BLaER1 treated with 17β-estradiol and CSF1 and Interleukin-3, amounts not matched to agents 10 nM and 100 nM (cell line): ENCODE data around the gene HDAC8.
"Not testable (repeated sequence)": the region's sequence is repeated elsewhere in the genome, so short reads cannot be mapped to it uniquely, and the experiment has no call there.

Experiments used
- H3K27ac ChIP-seq, 11 experiments: shearing (Covaris generic); formaldehyde crosslinking; 2 replicates each; pipeline ENCODE4 v1.8.1; 2022
- H3K27me3 ChIP-seq, 11 experiments: shearing (Covaris generic); formaldehyde crosslinking; 2 replicates each; pipeline ENCODE4 v1.8.1; 2022
- H3K36me3 ChIP-seq, 11 experiments: shearing (Covaris generic); formaldehyde crosslinking; 2 replicates each; pipeline ENCODE4 v1.8.1; 2022
- H3K4me1 ChIP-seq, 10 experiments: shearing (Covaris generic); formaldehyde crosslinking; 2 replicates each; pipeline ENCODE4 v1.8.1; 2022
- H3K4me2 ChIP-seq, 11 experiments: shearing (Covaris generic); formaldehyde crosslinking; 2 replicates each; pipeline ENCODE4 v1.8.1; 2022
- H3K4me3 ChIP-seq, 10 experiments: shearing (Covaris generic); formaldehyde crosslinking; 2 replicates each; pipeline ENCODE4 v1.8.1; 2022
- H3K9ac ChIP-seq, 11 experiments: shearing (Covaris generic); formaldehyde crosslinking; 2 replicates each; pipeline ENCODE4 v1.8.1; 2022
- H3K9me3 ChIP-seq, 11 experiments: shearing (Covaris generic); formaldehyde crosslinking; replicated peaks in 1 of 11; 2 replicates each; pipeline ENCODE4 v1.8.1; 2022
- H4K20me1 ChIP-seq, 11 experiments: shearing (Covaris generic); formaldehyde crosslinking; 2 replicates each; pipeline ENCODE4 v1.8.1; 2022
- Cebpa-rat ChIP-seq, 11 experiments: shearing (Covaris generic); IDR thresholded peaks; 2 replicates each; pipeline ENCODE4 v1.8.1; 2022

The HDAC8 gene

DNA sequence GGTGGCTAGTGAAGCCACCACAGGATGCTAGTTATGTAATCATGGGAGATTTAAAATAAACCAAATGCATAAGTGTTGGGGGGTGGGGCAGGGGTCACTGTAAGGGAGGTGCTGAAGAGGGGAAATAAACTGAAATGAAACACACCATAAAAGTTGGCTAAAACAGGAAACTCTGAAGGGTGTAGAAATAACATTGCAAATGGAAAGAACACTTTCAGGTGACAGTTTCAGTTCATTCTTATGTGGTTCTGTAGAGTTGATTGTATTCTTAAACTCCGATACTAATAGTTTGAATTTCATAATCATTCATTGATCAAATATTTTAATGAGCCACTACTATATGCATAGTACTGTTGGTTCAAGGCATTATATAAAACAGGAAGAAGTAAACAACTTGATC is 80.1 kb downstream of the HDAC8 start:
- H3K9ac ChIP-seq: no peak overlapping the region
- H3K4me3 ChIP-seq: no peak overlapping the region
- no peak overlapping the region for H3K4me2 ChIP-seq
- peaks cover 54 to 87% (median 80%) of the 10 kb centered on the region in 11 experiments for H3K27me3 ChIP-seq
- no peaks in the 10 kb centered on the region for H3K4me1 ChIP-seq
- no peak for TF ChIP-seq Cebpa-rat (IDR thresholded peaks at IDR 0.05)
- H3K36me3 ChIP-seq: peaks cover 13 to 51% (median 26%) of the 10 kb centered on the region in 11 experiments
- no peak overlapping the region for H3K27ac ChIP-seq
- H3K9me3 ChIP-seq: peaks cover 0 to 7% (median 0%) of the 10 kb centered on the region in 11 experiments; a peak in 2 of 22 replicates
- H4K20me1 ChIP-seq: peaks cover 0 to 3% (median 0%) of the 10 kb centered on the region in 11 experiments; a peak in 3 of 22 replicates

DNA sequence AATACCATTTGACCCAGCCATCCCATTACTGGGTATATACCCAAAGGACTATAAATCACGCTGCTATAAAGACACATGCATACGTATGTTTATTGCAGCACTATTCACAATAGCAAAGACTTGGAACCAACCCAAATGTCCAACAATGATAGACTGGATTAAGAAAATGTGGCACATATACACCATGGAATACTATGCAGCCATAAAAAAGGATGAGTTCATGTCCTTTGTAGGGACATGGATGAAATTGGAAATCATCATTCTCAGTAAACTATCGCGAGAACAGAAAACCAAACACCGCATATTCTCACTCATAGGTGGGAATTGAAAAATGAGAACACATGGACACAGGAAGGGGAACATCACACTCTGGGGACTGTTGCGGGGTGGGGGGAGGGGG is 82.4 kb downstream of the HDAC8 start:
- H4K20me1 ChIP-seq, H3K27ac ChIP-seq, H3K9ac ChIP-seq, H3K4me1 ChIP-seq, H3K4me3 ChIP-seq, H3K4me2 ChIP-seq, H3K9me3 ChIP-seq: not testable (repeated sequence)
- Histone ChIP-seq H3K36me3 (peaks cover 22 to 73% (median 35%) of the 10 kb centered on the region in 11 experiments), H3K27me3 (peaks cover 67 to 87% (median 84%) of the 10 kb centered on the region in 11 experiments)

DNA sequence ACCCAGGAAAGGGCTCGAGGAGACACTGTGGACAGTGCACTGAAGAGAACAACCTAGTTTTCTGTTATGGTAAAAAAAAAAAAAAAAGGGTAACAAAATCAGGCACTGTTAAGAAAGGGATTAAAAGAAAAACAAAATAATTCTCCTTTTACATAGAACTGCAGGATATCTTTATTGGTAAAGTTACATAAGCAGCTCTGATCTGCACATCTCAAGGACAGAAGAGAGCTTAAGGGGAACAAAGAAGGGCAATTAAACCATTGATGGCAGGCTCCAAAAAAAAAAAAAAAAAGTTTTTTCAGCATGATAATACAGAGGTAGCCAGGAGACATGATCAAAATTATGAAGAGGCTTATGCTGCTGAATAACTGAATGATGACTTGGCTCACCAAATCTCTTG is 85.0 kb downstream of the HDAC8 start:
- H3K9ac ChIP-seq: no peak overlapping the region
- peaks cover 0 to 15% (median 6%) of the 10 kb centered on the region in 11 experiments; a peak in 11 of 22 replicates for H3K9me3 ChIP-seq
- no peak overlapping the region for H3K4me2 ChIP-seq
- peaks cover 17 to 76% (median 37%) of the 10 kb centered on the region in 11 experiments for H3K36me3 ChIP-seq
- no peaks in the 10 kb centered on the region; a peak in 2 of 22 replicates for H4K20me1 ChIP-seq
- H3K27ac ChIP-seq: no peak overlapping the region
- no peak for TF ChIP-seq Cebpa-rat (IDR thresholded peaks at IDR 0.05)
- peaks cover 52 to 87% (median 84%) of the 10 kb centered on the region in 11 experiments for H3K27me3 ChIP-seq
- no peak overlapping the region for H3K4me3 ChIP-seq
- no peaks in the 10 kb centered on the region for H3K4me1 ChIP-seq

DNA sequence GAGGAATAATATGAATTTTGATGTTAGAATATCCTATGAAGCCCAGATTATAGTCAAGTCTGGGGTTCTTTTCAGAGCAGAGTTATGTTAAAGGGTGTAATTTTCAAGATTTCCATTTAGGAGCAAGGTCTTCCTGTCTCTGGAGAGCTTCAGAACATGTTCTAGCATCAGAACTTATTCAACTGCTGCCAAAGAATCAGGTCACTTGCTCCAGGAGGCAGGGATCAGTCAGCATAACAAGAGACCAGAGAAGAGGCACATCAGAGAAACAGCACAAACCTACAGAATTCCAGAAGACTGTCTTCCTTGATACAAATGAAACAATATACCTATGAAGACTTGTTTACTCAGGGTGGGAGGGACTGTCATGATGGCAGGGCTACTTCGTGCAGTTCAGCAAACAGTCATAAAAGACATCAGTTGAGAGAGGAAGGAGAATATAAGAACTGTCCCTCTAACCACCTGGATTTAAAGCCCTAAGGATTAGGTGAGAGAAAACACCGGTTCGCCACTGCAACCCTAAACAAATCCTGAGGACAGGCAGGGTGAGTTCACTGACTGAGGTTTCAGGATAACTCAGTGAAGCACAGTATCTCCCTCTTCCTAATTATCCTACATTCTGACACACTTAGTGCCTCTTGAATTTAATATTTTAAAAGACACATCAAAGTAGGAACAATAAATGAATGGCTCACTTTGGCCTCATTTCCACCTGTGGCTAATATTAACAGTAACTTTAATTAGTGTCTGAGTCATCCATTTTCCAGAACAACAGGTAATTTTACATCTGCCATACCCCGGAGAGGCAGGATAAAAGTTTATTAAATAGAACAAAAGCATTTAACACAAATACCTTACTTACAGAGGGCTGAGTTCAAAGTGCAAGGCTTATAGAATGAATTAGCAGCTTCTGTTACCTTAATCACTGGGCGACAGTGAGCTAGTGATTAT is 93.0 kb downstream of the HDAC8 start:
- no peak overlapping the region for H3K4me3 ChIP-seq
- H3K4me1 ChIP-seq: no peaks in the 10 kb centered on the region
- H3K27ac ChIP-seq: no peak overlapping the region

DNA sequence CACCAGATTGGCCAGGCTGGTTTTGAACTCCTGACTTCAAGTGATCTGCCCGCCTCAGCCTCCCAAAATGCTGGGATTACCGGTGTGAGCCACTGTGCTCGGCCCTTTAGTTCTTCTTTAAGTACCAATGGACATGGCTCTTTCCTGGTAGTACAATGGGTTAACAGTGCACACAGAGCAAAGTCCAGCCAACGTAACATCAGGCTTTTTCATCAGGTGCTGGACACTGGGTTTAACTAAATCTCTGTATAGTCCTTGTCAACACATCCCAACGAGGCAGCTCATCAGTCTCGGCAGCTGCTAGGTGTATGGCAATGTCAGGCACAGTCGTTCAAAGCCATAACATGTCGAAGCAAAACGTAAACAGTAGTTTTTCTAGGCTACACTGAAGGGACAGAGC is 93.8 kb downstream of the HDAC8 start:
- Histone ChIP-seq H4K20me1 (no peaks in the 10 kb centered on the region; a peak in 1 of 22 replicates), H3K27ac (no peak overlapping the region), H3K9me3 (peaks cover 0 to 11% (median 6%) of the 10 kb centered on the region in 11 experiments; a peak in 10 of 22 replicates)

More for the DNA sequence above, 93.0 kb downstream of the HDAC8 start:
- no peak for TF ChIP-seq Cebpa-rat (IDR thresholded peaks at IDR 0.05)
- Histone ChIP-seq H3K9me3 (peaks cover 0 to 12% (median 6%) of the 10 kb centered on the region in 11 experiments; a peak in 10 of 22 replicates), H3K9ac (no peak overlapping the region), H4K20me1 (no peaks in the 10 kb centered on the region; a peak in 1 of 22 replicates), H3K27me3 (peaks cover 48 to 96% (median 87%) of the 10 kb centered on the region in 11 experiments), H3K36me3 (peaks cover 0 to 36% (median 15%) of the 10 kb centered on the region in 11 experiments; a peak in 12 of 22 replicates), H3K4me2 (no peak overlapping the region)

DNA sequence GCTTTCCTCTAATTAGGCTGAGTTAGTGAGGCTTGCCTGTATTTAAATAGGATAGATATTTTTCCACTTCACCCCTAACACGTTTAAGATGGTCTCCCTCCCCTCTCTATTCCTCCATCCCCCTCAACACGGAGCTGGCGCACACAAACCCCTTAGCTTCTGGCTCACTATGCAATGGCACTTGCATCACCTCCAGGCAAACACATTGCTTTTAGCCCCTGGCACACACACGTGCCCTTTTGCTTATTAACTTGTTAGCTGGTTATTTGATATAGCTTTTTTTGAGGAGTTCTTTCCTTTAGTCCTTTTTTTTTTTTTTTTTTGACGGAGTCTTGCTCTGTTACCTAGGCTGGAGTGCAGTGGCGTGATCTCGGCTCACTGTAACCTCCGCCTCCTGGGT is 94.3 kb downstream of the HDAC8 start:
- peaks cover 0 to 7% (median 2%) of the 10 kb centered on the region in 11 experiments; a peak in 10 of 22 replicates for H3K9me3 ChIP-seq
- no peak overlapping the region for H3K27ac ChIP-seq
- no peak overlapping the region for H3K9ac ChIP-seq
- H3K4me3 ChIP-seq: no peak overlapping the region
- no peaks in the 10 kb centered on the region for H3K4me1 ChIP-seq
- no peaks in the 10 kb centered on the region; a peak in 1 of 22 replicates for H4K20me1 ChIP-seq
- TF ChIP-seq Cebpa-rat (IDR thresholded peaks at IDR 0.05): no peak
- peaks cover 54 to 96% (median 90%) of the 10 kb centered on the region in 11 experiments for H3K27me3 ChIP-seq
- H3K4me2 ChIP-seq: no peak overlapping the region
- H3K36me3 ChIP-seq: peaks cover 0 to 27% (median 12%) of the 10 kb centered on the region in 11 experiments; a peak in 10 of 22 replicates

More for the DNA sequence above, 93.8 kb downstream of the HDAC8 start:
- H3K9ac ChIP-seq: no peak overlapping the region
- H3K4me1 ChIP-seq: no peaks in the 10 kb centered on the region
- H3K4me2 ChIP-seq: no peak overlapping the region
- peaks cover 0 to 32% (median 15%) of the 10 kb centered on the region in 11 experiments; a peak in 10 of 22 replicates for H3K36me3 ChIP-seq
- no peak for TF ChIP-seq Cebpa-rat (IDR thresholded peaks at IDR 0.05)
- no peak overlapping the region for H3K4me3 ChIP-seq
- H3K27me3 ChIP-seq: peaks cover 49 to 96% (median 90%) of the 10 kb centered on the region in 11 experiments

DNA sequence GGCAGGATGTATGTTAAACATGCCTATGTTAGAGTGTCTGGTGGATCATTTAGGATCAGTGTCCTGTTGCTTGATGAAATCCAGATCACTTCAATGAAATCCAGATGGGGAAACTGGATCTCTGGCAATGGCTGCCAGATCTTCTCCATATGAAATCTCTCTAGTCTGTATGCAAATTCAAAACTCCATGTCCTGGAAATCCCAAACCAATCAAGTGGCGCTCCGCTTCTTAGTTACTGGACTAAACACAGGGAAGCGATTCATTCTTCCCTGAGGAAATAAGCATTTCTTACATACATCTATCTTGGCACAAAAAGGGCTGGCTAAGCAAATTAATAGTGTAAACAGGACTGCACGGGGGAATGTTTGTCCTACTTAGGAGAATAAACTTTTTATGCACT is 94.9 kb downstream of the HDAC8 start:
- Histone ChIP-seq H3K9me3 (peaks cover 0 to 2% (median 0%) of the 10 kb centered on the region in 11 experiments; a peak in 2 of 22 replicates), H3K27me3 (peaks cover 58 to 96% (median 89%) of the 10 kb centered on the region in 11 experiments), H3K9ac (no peak overlapping the region), H3K36me3 (peaks cover 0 to 22% (median 9%) of the 10 kb centered on the region in 11 experiments; a peak in 7 of 22 replicates), H3K4me3 (no peak overlapping the region), H4K20me1 (no peaks in the 10 kb centered on the region; a peak in 1 of 22 replicates), H3K4me2 (no peak overlapping the region), H3K4me1 (no peaks in the 10 kb centered on the region), H3K27ac (no peak overlapping the region)
- TF ChIP-seq Cebpa-rat (IDR thresholded peaks at IDR 0.05): no peak

DNA sequence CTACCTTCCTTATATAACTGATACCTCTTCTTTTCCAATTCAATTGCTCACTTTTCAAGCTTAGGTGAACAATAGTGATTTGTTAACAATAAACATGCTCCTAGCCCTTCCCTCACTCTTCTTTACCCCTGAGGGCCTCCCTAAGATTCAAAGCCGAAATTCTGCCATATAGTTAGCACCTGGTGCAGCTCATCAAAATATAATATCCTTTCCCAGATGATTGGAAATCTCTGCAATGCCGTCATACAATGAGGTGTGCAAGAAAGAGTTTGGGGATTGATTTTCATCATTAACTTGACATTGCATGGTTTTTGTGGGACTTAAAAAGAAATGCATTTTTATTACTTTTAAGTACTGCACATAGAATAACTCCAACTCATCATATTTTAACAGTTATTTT is 95.3 kb downstream of the HDAC8 start:
- TF ChIP-seq Cebpa-rat (IDR thresholded peaks at IDR 0.05): no peak
- H3K27ac ChIP-seq: no peak overlapping the region
- no peak overlapping the region for H3K9ac ChIP-seq
- H3K9me3 ChIP-seq: no peaks in the 10 kb centered on the region
- H3K27me3 ChIP-seq: peaks cover 61 to 96% (median 92%) of the 10 kb centered on the region in 11 experiments
- H3K4me1 ChIP-seq: no peaks in the 10 kb centered on the region
- peaks cover 0 to 21% (median 9%) of the 10 kb centered on the region in 11 experiments; a peak in 5 of 22 replicates for H3K36me3 ChIP-seq
- H3K4me2 ChIP-seq: no peak overlapping the region
- no peaks in the 10 kb centered on the region; a peak in 1 of 22 replicates for H4K20me1 ChIP-seq
- H3K4me3 ChIP-seq: no peak overlapping the region
